GM12878 (cell line): ENCODE measurements around the gene RTEL1. TPM values are rescaled to one million over a fixed set of nuclear protein-coding genes. Genes with fewer than 3 reads are reported as not detected.

Experiments used
- ATF7 ChIP-seq: fragments of 450-650 bp; IDR thresholded peaks from 2 replicates; pipeline ENCODE4 v1.6.1; 2016; ENCODE audit warnings: low read depth, mild to moderate bottlenecking
- BACH1 ChIP-seq: fragments of 450-650 bp; IDR thresholded peaks from 2 replicates; pipeline ENCODE4 v1.6.1; 2017; ENCODE audit warnings: mild to moderate bottlenecking, borderline replicate concordance
- CEBPB ChIP-seq, 2 experiments: fragments of 150-350 bp in 1 of 2; IDR thresholded peaks; 2 replicates each; pipeline ENCODE4 v1.6.1; 2012 to 2014; ENCODE audit warnings: low read depth in 2 of 2, low read length in 2 of 2, borderline replicate concordance in 1 of 2, inconsistent platforms in 1 of 2
- LARP7 ChIP-seq: fragments of 450-650 bp; IDR thresholded peaks from 2 replicates; pipeline ENCODE4 v1.6.1; 2017; ENCODE audit warnings: mild to moderate bottlenecking
- NBN ChIP-seq: fragments of 450-650 bp; IDR thresholded peaks from 2 replicates; pipeline ENCODE4 v1.6.1; 2016
- RAD51 ChIP-seq: fragments of 450-650 bp; IDR thresholded peaks from 2 replicates; pipeline ENCODE4 v1.6.1; 2016; ENCODE audit warnings: moderate library complexity, mild to moderate bottlenecking, inconsistent platforms
- SIX5 ChIP-seq: IDR thresholded peaks from 2 replicates; pipeline ENCODE4 v1.6.1; 2011; ENCODE audit warnings: mild to moderate bottlenecking, low read depth, low read length, moderate library complexity; ENCODE audit not compliant: severe bottlenecking
- TARDBP ChIP-seq: IDR thresholded peaks from 2 replicates; pipeline ENCODE4 v1.6.1; 2016; ENCODE audit warnings: borderline replicate concordance
- ZNF207 ChIP-seq: fragments of 450-650 bp; IDR thresholded peaks from 2 replicates; pipeline ENCODE4 v1.6.1; 2014; ENCODE audit warnings: antibody characterized with exemption, mild to moderate bottlenecking, borderline replicate concordance
- ZNF217 ChIP-seq: fragments of 450-650 bp; IDR thresholded peaks from 2 replicates; pipeline ENCODE4 v1.6.1; 2017; ENCODE audit warnings: antibody characterized with exemption, mild to moderate bottlenecking
- polyA plus RNA-seq, 11 experiments: library from polyadenylated mRNA; depleted of rRNA in 4 of 11; unstranded in 6 of 11; stranded (reverse) in 5 of 11; fragments of >200 nt; fragmentation: Nextera tagmentation in 4 of 11; fragmentation: Illumina TruSeq in 1 of 11; extraction: Ambion mirVana in 4 of 11; extraction: Trizol in 1 of 11; gene quantifications; 1 replicate in 1 of 11; 2 replicates in 10 of 11; pipeline versions ENCODE4 v1.2.1 to v1.2.3, GENCODE V29; 2011 to 2016; ENCODE audit warnings: inconsistent platforms in 2 of 11, missing spikeins in 2 of 11, low read depth in 1 of 11
- total RNA-seq, 4 experiments: library from RNA; depleted of rRNA in 3 of 4; stranded (reverse); fragments of >200 nt in 3 of 4; fragmentation: Illumina TruSeq in 1 of 4; extraction: Trizol in 1 of 4; gene quantifications; 2 replicates each; pipeline versions ENCODE4 v1.2.1 to v1.2.3, GENCODE V29; 2013 to 2021
- TF ChIP-seq, protein P1 (sequence below): IDR thresholded peaks from 2 replicates; pipeline ENCODE4 v1.6.1; 2012; ENCODE audit warnings: mild to moderate bottlenecking, low read depth, low read length
- TF ChIP-seq, protein P2 (sequence below): fragments of 450-650 bp; IDR thresholded peaks from 2 replicates; pipeline ENCODE4 v1.6.1; 2014; ENCODE audit warnings: mild to moderate bottlenecking
- TF ChIP-seq, protein P3 (sequence below): fragments of 450-650 bp; IDR thresholded peaks from 2 replicates; pipeline ENCODE4 v1.6.1; 2017; ENCODE audit warnings: mild to moderate bottlenecking
- TF ChIP-seq, protein P4 (sequence below): fragments of 450-650 bp; formaldehyde crosslinking; IDR thresholded peaks from 2 replicates; pipeline ENCODE4 v1.4.0; 2022; ENCODE audit warnings: mild to moderate bottlenecking, moderate library complexity
- TF ChIP-seq, protein P5 (sequence below): fragments of 450-650 bp; IDR thresholded peaks from 2 replicates; pipeline ENCODE4 v1.6.1; 2018; ENCODE audit warnings: borderline replicate concordance, mild to moderate bottlenecking; ENCODE audit not compliant: partially characterized antibody
- TF ChIP-seq, protein P6 (sequence below): IDR thresholded peaks from 2 replicates; pipeline ENCODE4 v1.6.1; 2012; ENCODE audit warnings: low read length, inconsistent platforms

RTEL1 gene
- total and polyA plus RNA-seq, 10 of the 15 experiments (the other 5 are each of a cell fraction or from before 2014, with no cell fraction given), result 0.40 to 37.2 (median 15.6) TPM; not detected in 1

DNA sequence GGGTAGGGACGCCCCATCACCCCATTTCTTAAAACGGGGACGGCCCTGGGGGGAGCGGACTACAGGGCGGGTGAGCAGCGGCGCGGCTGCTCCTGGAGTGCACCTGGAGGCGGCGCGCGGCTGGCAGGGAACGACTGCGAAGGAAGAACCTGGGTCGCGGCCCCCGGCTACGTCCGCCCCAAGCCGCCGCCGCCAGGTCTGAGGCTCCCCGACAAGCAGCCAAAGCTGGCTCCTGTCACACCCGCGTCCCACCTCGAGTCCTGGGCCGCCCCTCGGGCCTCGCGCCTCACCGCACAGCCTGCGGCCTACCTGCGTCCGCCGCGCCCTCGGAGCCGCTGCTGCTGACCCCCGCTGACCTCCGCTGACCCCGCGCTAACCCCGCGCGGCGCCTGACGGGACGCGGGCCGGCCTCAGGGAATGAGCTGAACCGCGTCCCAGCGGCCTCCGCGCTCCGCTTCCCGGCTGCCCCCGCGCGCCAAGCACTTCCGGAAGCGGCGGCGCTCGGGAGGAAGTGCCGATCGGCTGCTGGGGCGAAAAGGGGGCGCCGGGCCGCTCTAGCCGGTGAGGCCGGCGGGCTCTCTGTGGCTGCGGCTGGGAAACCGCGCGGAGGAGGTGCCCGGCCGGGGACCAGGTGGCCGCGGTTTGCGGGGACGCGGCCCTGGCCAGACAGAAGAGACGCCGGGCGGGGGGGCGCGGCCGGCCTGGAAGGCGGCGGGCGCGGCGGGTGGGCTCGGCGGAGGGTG, 49.6 kb downstream of the RTEL1 start, which contains the start of the genes ARFRP1 and ZGPAT (continued):
- TF ChIP-seq ATF7 (no peak), CEBPB (IDR thresholded peaks at IDR 0.05; ENCODE audit: borderline replicate concordance in 1 of 2, low read depth in 2 of 2, low read length in 2 of 2) (no peak), ZNF217 (no peak), TARDBP (no peak), BACH1 (peak; percentile 61; the same call in 1 of the 2 replicates), LARP7 (peak; percentile 86), ZNF207 (peak; percentile 98), NBN (no peak), RAD51 (no peak), SIX5 (peak; percentile 46)
- TF ChIP-seq, protein P1, sequence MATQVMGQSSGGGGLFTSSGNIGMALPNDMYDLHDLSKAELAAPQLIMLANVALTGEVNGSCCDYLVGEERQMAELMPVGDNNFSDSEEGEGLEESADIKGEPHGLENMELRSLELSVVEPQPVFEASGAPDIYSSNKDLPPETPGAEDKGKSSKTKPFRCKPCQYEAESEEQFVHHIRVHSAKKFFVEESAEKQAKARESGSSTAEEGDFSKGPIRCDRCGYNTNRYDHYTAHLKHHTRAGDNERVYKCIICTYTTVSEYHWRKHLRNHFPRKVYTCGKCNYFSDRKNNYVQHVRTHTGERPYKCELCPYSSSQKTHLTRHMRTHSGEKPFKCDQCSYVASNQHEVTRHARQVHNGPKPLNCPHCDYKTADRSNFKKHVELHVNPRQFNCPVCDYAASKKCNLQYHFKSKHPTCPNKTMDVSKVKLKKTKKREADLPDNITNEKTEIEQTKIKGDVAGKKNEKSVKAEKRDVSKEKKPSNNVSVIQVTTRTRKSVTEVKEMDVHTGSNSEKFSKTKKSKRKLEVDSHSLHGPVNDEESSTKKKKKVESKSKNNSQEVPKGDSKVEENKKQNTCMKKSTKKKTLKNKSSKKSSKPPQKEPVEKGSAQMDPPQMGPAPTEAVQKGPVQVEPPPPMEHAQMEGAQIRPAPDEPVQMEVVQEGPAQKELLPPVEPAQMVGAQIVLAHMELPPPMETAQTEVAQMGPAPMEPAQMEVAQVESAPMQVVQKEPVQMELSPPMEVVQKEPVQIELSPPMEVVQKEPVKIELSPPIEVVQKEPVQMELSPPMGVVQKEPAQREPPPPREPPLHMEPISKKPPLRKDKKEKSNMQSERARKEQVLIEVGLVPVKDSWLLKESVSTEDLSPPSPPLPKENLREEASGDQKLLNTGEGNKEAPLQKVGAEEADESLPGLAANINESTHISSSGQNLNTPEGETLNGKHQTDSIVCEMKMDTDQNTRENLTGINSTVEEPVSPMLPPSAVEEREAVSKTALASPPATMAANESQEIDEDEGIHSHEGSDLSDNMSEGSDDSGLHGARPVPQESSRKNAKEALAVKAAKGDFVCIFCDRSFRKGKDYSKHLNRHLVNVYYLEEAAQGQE, result no peak
- TF ChIP-seq, protein P2, sequence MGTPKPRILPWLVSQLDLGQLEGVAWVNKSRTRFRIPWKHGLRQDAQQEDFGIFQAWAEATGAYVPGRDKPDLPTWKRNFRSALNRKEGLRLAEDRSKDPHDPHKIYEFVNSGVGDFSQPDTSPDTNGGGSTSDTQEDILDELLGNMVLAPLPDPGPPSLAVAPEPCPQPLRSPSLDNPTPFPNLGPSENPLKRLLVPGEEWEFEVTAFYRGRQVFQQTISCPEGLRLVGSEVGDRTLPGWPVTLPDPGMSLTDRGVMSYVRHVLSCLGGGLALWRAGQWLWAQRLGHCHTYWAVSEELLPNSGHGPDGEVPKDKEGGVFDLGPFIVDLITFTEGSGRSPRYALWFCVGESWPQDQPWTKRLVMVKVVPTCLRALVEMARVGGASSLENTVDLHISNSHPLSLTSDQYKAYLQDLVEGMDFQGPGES, result no peak
- TF ChIP-seq, protein P3, sequence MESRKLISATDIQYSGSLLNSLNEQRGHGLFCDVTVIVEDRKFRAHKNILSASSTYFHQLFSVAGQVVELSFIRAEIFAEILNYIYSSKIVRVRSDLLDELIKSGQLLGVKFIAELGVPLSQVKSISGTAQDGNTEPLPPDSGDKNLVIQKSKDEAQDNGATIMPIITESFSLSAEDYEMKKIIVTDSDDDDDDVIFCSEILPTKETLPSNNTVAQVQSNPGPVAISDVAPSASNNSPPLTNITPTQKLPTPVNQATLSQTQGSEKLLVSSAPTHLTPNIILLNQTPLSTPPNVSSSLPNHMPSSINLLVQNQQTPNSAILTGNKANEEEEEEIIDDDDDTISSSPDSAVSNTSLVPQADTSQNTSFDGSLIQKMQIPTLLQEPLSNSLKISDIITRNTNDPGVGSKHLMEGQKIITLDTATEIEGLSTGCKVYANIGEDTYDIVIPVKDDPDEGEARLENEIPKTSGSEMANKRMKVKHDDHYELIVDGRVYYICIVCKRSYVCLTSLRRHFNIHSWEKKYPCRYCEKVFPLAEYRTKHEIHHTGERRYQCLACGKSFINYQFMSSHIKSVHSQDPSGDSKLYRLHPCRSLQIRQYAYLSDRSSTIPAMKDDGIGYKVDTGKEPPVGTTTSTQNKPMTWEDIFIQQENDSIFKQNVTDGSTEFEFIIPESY, result no peak
- TF ChIP-seq, protein P4, sequence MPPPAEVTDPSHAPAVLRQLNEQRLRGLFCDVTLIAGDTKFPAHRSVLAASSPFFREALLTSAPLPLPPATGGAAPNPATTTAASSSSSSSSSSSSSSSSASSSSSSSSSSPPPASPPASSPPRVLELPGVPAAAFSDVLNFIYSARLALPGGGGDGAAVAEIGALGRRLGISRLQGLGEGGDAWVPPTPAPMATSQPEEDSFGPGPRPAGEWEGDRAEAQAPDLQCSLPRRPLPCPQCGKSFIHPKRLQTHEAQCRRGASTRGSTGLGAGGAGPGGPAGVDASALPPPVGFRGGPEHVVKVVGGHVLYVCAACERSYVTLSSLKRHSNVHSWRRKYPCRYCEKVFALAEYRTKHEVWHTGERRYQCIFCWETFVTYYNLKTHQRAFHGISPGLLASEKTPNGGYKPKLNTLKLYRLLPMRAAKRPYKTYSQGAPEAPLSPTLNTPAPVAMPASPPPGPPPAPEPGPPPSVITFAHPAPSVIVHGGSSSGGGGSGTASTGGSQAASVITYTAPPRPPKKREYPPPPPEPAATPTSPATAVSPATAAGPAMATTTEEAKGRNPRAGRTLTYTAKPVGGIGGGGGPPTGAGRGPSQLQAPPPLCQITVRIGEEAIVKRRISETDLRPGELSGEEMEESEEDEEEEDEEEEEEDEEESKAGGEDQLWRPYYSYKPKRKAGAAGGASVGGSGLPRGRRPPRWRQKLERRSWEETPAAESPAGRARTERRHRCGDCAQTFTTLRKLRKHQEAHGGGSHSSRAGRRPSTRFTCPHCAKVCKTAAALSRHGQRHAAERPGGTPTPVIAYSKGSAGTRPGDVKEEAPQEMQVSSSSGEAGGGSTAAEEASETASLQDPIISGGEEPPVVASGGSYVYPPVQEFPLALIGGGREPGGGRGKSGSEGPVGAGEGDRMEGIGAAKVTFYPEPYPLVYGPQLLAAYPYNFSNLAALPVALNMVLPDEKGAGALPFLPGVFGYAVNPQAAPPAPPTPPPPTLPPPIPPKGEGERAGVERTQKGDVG, result no peak
- TF ChIP-seq, protein P5, sequence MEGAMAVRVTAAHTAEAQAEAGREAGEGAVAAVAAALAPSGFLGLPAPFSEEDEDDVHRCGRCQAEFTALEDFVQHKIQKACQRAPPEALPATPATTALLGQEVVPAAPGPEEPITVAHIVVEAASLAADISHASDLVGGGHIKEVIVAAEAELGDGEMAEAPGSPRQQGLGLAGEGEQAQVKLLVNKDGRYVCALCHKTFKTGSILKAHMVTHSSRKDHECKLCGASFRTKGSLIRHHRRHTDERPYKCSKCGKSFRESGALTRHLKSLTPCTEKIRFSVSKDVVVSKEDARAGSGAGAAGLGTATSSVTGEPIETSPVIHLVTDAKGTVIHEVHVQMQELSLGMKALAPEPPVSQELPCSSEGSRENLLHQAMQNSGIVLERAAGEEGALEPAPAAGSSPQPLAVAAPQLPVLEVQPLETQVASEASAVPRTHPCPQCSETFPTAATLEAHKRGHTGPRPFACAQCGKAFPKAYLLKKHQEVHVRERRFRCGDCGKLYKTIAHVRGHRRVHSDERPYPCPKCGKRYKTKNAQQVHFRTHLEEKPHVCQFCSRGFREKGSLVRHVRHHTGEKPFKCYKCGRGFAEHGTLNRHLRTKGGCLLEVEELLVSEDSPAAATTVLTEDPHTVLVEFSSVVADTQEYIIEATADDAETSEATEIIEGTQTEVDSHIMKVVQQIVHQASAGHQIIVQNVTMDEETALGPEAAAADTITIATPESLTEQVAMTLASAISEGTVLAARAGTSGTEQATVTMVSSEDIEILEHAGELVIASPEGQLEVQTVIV, result no peak
- TF ChIP-seq, protein P6, sequence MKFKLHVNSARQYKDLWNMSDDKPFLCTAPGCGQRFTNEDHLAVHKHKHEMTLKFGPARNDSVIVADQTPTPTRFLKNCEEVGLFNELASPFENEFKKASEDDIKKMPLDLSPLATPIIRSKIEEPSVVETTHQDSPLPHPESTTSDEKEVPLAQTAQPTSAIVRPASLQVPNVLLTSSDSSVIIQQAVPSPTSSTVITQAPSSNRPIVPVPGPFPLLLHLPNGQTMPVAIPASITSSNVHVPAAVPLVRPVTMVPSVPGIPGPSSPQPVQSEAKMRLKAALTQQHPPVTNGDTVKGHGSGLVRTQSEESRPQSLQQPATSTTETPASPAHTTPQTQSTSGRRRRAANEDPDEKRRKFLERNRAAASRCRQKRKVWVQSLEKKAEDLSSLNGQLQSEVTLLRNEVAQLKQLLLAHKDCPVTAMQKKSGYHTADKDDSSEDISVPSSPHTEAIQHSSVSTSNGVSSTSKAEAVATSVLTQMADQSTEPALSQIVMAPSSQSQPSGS, result no peak
